Hippocampal formation (tissue), 2 donors: ENCODE data around the gene SOBP.

ENCODE experiments used
- DNase-seq, 2 donors: peaks; one replicate each; lab custom pipeline; 2025; lab: John Stamatoyannopoulos, UW

SOBP gene

DNA sequence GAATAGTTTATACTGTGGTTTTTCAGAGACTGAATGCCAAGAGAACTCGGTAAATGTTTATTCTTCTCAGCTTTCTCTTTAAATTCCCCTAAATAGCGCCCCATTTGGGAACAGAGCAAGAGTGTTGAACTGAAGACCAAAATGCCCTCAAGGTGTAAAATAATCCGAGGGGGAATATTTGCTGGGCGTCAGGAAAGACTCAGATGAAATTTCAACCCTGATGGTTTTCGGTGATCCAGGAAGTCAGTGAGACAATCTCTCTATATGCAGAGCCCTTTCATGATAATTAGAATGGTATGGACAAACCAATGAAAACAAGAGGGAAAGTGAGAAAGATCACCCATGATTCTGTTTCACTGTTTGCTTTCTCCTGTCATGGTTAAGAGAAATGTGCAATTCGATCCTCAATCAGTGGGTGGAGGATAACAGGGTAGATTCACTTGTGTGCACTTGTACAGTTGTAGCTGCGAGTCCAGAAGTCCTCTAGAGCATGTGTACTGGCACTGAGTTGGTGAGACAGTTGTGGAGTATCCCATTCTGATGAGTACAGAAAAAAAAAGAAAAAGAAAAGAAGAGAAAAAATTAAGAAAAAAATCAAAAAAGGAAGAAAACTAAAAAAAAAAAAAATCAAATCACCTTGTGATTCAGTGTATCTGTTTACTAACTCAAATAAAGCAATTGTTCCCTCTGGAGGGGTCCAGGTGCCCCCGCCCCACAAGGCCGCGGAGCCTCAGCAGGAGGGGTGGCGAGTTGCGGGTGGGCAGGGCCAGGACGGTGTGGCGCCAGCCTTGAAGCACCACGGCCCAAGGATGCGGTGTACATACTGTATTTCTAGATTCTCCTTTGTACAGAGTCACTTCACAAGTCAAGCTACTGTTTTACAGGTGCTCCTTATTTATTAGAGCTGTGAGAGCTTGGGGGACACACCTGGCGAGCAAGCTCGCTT, 169.3 kb downstream of the SOBP start:
- DNase-seq = no peak

DNA sequence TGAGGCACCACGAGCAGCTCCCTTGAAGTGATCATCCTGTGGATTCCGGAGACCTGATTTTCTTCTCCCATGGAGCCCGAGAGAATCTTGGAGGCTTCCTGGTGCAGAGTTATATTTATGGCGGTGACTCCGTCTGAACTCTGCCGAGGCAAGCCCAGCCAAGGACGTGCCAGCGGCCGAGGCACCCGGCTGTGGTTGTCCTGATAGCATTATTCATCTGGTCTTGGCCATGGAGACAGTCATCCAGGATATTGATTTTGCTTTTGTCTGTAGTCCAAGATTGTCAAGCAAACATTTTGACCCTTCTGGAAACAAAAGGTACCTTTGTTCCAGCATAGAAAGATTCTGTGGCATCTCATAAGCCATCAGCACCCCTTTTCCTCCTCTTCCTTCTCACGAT, 170.9 kb downstream of the SOBP start:
- no peak for DNase-seq

DNA sequence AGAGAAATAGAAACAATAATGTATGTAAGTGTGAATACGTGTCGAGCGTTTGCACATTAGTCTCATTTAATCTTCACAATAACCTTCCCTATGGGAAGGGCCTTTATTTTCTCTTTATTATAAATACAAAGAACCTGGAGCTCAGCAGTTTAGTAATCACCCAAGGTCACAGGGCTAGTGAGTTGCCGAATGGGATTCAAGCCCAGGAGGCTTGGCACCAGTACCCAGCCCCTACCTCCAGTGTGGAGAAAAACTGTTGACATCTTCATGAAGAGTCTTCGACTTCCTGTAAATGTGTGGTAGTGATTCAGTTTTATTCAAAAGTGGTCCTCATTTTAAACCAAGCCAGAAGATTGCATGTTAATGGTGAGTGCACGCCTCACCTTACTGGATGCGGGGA, 171.4 kb downstream of the SOBP start:
- DNase-seq = no peak

DNA sequence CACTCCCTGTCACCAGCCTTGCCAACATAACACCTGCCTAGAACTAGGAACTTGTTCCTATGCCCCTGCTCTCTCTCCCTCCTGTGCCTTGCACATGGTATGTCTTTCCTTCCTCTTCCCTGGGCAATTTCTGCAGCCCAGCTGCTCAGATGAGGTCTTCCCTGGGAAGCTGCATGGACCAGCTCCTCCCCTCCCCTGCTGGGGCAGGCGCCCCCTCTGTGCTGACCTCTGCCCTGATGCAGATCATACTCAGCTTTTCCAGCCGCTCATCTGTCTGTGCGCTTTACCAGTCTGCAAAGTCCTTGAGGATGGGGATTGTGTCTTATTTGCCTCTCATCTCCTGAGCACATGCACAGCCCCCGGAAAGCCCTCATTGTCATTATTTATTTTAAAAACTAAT, 172.4 kb downstream of the SOBP start:
- DNase-seq = no peak

DNA sequence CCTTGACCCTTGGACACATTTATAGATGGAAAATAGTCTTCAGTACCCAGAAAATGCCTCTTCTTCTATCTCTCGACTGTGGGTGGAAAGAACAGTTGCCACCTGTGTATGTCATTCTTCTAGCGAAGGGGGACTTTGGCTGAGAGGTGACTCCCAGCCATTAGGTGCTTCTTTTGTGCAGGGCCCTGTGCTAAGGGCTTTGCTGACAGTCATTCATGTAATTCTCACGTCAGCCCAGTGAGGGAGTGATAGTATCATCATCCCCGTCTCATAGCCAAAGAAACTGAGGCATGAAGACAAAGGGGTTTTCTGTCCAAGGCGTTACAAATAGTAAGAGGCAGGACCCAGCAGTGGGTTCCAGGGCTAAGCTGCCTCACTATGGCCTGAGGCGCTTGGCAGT, 173.4 kb downstream of the SOBP start:
- no peak for DNase-seq

DNA sequence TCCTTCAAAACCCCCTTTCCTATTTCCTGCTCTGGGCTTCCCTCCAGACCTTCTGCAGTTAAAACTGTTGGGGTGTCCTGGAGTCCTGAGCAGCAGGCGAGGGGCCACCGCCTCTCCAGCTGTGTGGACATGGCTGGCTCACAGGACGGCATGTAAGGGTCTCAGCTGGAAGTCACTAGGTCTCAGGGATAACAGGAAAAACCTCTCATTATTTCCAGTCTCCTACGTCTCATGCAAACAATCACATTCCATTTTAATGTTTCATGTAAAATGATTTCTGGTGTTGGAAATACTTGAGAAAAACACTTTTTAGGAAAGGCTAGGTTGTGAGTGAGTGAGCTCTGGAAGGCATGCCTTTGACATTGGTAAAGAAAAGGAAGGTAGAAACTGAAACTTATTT, 175.5 kb downstream of the SOBP start:
- no peak for DNase-seq

DNA sequence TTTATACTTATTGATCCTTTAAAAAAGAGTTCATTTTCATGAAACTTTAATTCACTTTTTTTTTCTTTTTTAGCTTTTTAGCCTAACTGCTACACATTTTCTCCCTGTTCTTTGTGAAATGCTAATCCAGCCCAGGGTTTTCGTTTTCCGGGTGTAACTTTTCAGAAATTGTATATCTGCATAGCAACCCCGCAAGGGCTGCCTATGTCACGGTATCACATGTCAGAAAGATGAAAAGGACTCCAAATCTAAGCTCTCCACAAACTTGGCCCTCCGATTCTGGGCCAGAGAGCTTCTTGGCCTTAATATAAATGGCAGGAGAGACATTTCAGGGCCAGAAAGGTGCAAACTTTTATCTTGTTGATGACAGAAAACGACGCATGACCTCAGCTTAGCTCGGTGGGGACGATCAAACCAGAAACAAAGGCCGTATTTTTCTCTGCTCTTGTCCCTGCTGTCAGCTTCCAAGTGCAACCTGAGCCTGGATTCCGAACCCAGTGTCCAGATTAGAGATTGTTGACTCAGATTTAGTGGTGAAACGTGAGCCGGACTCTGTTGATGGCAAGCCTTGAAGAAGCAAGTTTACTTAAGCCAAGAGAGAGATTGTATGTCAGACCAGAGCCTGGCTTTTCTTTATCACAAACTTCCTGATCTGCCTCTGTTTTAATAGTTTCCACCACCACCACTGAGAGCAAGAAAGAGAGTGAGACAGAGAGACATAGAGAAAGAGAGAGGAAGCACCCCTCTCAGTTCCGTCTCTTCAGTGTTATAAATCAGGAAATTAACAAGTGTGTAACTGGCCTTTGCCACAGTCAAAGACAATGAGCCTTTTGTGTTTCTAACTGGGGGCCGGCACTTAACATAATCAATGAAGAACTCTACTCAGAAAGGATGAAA, 176.4 kb downstream of the SOBP start:
- no peak for DNase-seq

DNA sequence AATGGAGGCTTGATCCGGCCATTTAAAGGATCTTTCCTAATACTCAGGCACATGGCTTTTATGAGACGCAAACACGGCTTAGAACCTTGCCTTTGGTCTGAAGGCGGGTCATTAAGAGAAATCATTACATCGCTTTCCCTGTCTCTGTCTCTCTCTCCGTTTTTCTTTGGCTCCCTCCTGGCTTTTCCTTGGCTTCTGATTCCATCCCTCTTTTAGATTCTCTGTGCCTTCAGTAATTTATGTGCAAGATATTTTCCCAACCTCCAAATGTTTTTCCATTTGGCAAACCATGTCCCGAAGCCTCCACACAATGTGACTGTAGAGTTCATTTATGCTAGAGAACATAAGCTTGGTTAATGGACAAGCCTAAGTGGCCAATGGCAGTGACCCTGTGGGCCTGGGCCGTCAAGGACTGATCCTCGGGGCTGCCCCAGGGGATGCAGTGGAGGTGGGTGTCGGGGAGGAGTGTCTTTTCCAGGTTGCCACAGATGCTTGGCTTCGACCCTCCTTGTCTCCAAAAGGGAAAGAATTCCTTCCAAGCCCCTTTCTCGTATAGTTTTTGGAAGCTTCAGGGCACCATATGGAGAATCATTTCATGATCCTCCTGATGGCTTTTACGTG, 177.2 kb downstream of the SOBP start:
- DNase-seq = no peak

DNA sequence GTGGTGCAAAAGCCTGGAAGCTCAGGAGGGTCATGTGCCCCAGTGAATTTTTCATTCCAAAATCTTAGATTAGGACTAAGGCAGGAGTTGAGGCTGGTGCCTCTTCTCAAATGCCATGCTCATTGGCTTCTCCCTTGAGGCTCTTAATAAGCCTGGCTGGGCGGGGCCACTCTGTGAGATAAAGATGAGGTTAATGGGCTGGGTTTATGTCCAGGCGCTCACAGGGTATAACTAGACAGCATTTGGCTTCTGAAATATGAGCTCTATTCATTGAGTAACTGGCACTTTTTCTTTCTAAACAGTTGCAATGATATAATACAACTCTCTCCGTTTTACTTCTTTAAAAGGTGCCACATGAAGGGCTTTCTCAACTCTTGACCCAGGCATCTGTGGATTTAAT, 177.9 kb downstream of the SOBP start:
- no peak for DNase-seq

DNA sequence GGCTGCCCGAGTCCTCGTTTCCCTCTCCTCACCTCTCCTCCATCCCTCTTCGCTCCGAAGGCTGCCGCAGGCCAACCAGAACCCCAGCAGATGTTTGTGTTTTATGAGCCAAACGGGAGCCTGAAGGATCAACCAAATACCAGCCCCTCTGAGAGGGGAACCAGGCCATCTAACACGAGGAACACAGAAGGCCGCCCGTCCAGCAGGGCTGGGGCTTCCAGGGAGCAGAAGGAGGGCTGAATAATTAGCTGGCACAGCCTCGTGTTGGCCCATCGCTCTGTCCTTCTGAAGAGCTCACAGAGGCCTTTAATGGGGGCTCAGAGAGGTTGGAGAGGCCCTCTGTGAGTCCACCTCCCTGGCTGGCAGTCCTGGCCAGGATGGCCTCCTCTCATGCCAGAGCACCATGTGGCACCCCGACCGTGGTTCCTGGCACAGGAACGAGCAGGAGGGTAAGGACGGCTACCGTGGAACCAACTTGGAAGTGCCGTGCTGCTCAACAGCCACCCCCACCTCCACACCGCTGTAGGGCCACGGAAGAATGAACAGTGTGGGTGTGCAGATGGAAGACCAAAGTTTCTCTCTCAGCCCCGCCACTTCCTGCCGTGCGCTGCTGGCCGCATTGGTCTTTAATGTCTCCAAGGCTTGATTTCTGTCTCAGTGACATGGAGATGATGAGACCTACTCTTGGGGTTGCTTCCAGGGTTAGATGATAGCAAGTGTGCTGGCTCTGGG, 179.0 kb downstream of the SOBP start:
- DNase-seq = no peak

DNA sequence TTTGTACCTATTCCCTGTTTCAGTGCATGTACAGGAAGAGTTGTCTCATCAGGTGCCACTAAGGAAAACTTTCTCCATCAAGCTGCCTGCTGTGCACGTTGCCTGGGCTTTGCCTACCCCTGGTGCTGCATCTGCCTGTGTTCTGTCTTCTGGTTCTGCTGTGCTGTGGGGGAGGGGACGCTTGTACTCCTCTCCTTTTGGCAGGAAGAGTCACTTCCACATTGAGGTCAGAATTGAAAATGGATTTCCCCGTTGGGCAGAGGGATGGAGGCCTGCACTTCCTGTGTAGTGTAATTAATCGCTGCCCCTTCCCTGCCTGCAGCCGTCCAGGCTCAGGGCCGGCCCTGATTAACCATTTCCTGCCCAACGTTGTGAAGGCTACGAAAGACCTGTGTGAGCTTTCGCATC, 180.9 kb downstream of the SOBP start:
- DNase-seq = peak; percentile 21 to 30

DNA sequence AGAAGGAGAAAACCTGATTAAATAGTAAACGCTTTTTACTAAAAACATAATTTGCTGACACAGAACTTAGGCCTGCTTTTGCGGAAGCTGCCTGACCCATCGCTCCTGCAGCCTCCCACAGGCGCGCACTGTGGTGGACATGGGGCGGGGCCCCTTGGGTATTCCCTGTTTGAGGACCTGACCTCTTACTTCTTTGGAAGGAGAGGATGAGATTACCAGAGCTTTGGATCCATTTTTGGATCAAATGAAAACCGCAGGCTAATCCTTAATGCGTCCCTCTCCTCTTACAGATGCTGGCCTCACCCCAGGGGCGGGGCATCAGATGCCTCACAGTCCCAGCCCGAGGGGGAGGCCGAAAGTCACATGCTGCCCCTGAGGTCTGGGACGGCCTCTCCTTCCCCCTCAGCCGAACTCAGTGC, 183.2 kb downstream of the SOBP start:
- no peak for DNase-seq

DNA sequence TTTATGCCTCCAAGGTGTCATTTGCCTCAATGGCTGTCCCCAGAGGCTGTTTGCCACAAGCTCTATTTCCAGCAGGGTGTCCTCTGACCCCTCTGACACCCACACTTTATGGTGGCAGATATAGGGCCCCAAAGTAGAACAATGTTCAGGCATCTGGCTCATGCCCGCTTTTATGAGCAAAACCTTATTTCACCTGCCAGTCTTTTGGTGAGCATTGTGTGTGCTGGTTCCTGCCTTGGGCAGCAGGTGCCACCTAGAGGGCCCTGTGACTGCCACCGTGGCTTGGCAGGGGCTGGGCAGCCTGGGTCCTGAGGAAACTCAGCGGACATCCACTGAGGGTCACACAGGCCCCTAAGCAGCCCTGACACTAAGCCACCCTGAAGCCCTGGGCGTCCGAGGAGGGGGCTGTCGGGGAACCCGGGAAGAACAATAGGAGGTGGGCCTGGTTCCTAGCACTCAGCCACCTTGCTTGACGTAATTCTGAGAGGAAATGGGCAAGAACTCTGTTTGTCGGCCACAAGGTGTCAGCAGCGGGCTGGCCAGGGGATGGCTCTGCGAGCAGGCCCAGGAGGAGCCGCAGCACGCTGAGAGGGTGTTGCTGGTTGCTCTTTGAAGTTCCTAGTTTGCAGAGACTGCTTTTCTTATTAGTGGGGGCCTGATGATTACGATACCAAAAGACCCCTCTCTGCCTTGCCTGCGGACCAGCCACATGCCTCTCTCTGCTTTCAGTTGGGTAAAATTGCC, 185.2 kb downstream of the SOBP start:
- peak; percentile 84 for DNase-seq

DNA sequence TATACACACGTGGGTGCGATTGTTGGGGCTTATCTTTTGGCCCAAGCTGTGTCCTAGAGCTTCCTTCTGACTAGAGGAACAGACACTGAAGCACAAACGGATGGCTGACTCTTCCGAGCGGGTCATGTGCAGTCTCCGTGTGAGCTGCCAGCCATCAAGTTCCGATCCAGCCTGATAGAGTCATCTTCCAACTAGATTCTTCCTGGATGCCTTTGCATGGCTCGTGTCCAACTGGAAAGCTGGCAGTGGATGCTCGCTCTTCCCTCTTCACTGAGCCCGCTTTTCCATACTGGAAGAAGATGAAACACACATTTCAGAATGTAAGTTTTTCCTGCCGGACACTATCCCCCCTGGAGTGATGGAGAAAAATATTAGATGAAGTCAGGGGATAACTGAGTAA, 186.1 kb downstream of the SOBP start:
- DNase-seq = no peak

DNA sequence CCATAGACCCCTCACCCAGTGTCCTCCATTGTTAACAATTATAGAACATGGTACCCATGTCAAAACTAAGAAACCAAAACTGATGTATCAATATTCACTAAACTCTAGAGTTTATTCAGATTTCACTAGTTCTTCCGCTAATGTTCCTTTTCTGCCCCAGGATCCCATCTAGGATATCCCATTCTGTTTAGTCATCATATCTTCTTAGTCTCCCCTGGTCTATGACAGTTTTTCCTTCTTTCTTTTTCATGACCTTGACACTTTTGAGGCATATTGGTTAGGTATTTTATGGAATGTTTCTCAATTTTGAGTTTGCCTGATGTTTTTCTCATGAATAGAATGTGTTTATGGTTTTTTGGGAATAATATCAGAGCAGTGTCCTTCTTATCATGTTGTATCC, 187.5 kb downstream of the SOBP start:
- no peak for DNase-seq

DNA sequence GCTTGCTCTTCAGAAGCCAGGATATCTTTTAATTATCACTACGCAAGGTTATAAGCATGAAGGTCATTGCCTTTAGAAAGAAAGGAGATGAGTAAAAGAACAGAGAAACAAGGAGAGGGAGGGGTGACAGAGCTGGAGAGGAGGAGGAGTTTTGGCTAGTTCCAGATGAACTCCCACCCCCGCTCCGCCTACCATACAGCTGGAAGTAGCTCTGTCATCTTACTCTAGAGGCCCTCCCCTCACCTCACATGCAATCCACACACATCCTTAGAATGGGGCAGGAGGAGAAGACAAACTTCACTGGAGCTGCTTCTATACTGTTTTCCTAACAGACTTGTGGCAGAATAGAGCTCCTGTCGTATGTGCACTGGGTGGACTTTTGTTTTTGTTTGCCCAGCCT, 189.5 kb downstream of the SOBP start:
- peak in 1 of 2 donors; percentile 26 for DNase-seq

DNA sequence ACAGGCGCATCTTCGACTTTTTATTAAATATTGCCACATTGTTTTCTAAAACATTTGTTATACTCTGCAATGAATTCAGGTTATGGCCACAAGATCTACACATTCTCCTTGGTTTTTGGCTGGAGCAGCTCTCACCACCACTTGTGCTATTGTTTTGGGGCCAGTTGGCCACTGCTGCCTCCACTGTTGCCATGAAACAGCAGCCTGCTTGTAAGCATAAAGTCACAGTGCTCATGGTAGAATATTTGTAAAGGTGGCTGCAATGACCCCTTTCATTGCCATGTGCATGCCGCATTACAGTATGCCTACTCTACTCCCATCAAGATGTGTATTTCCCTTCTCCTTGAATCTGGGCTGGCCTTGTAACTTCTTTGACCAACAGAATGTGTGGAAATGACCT, 192.8 kb downstream of the SOBP start:
- DNase-seq = no peak

DNA sequence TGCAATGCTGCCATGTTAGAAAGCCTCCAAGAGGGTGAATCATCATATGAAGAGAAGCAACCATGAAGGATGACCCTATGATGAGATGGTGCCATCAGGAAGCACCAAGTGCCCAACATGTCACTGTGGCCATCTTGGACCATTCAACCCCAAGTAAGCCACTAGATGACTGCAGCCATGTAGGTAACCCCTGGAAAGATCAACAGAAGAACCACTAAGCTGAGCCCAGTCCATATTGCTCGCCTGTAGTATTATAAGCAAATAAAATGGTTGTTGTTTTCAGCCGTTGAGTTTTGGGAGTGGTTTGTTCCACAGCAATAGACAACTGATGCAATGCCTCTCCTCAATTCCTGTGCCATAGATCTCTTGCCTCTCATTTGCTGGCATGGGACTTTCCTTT, 193.3 kb downstream of the SOBP start:
- DNase-seq = no peak

DNA sequence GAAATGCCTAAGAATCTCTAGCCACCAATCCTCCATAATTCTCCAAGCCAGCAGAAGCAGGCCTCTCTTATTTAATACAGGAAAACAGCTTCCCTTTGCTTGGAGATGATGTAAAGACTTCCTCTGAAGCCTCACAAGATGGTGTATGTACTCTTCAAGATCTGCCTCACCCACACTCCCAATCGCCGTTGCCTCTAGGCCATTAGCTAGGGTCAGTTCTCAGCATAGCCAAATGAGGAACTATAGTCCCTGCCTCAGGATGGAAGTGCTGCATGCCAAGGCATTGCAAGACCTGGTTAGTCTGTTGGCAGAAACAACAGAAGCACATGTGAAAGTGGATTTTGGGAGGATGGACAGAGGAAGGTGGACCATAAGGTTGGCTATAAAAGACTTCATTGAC, 195.1 kb downstream of the SOBP start:
- DNase-seq = no peak

DNA sequence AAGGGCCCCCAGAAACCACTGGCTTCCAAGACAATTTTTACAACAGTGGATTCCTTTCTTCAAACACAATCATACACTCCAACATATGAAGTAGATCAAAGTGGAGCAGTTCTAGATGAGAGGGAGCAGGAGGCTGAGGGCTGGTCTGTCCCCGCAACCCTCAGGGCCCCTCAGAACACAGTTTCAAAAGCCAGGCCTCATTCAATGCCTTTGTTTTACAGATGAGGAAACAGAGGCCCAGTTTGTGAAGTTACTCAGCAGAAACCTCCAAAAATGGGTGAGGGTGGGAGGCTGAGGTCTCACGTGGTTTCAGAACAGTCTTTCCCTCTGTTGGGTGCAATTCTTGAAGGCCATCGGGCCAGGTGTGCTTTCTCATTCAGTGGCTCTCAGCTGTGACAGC, 199.3 kb downstream of the SOBP start:
- DNase-seq = no peak
